GM15510 (cell line): Measurements from ENCODE around the gene APOA4.
A peak's percentile ranks its signal among the peaks of the same experiment; 100 is the strongest.

Experiments used
- POLR2A ChIP-seq: IDR thresholded peaks from 3 replicates; pipeline ENCODE4 v1.6.1; 2011; ENCODE audit warnings: borderline replicate concordance; ENCODE audit not compliant: insufficient read length; ENCODE audit errors: extremely low read depth

APOA4 gene

DNA sequence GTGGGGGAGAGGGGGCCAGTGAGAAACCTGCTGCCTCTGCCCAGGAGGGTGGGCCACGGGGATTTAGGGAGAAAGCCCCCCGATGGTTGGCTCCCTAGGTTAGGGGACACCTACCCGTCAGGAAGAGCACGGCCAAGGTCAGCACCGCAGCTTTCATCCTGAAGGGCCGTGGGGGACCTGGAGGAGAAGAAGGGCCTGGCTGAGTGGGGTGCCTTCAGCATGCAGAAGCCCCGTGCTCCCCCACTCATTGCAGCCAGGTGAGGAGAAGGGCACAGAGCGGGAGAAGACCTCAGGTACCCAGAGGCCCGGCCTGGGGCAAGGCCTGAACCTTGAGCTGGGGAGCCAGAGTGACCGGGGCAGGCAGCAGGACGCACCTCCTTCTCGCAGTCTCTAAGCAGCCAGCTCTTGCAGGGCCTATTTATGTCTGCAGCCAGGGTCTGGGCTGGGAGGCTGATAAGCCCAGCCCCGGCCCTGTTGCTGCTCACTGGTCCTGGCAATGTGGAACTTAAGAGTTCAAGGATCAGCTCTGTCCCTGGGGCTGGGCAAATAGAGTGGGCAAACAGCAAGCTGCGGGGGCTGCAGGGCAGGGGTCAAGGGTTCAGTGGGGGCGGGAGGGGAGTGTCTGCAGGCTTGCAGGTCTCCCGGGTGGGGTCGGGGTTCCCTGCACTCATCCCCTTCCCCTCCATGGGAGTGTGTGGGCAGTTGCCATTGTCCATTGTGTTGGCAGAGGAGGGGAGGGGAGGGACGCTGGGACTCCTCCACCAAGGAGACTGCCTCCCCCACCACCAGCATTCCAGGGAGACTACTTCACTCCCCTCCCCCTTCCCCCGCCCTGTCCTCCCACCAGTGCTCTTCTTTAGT, 14.4 kb upstream of the APOA4 start, which contains the start of gene APOA1:
APOA1 (minus strand) TSS at position 392 of the 861 bp plus-strand sequence; CDS start at position 157, 235 bp downstream.
- no peak for TF ChIP-seq POLR2A

DNA sequence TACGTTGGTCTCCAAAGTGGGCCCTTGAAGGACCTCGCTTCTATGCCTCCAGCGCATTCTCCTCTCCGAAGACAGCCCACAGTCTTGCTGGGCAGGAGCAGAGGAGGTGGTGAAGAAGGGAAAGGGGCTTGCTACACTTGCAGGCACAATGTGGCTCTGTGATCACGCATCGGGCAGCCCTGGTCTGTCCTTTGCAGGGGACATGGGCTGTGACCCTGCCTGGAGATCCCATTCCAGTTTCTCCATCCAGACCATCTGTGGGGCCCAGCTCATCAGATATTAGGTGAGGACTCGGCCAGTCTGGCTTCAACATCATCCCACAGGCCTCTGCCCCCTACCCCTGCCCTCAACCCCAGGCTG, 13.5 kb upstream of the APOA4 start:
- no peak for TF ChIP-seq POLR2A

- peak; percentile 42 for TF ChIP-seq POLR2A
Observed at GRCh38 chr11:116835791-116836631, 12.9 kb upstream of the APOA4 start.

- TF ChIP-seq POLR2A, result no peak
Observed at GRCh38 chr11:116835042-116835772, 12.1 kb upstream of the APOA4 start.

DNA sequence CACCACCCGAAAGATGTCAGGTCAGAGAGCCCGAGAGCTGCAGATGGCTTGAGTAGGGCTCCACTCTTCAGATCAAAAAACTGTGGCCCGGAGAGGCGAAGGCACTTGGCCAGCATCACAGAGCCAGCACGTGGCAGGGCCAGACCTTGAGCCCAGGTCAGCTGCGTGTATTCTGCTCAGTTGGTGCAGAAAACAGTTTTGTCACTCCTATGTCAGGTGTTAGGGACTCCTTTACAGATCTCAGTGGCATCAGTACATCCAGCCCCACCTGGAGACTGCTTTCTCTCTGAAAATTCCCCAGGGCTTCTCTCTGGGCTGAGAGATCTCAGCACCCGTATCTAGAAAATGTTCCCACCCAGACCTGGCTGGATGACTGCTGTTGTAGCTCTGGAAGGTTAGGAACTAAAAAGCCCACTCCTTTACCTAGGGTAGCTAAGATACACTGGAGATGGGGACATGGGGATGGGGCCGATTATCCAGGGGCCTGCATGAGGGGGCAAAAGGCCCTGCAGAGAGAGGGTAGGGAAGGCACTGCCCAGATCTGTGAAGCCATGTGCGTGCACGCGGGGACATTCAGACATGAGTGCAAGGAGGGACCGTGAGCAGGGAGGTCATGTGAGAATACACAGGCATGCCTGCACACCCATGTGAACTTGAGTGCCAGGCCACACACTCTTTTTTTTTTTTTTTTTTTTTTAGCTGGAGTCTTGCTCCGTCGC, 10.9 kb upstream of the APOA4 start:
- TF ChIP-seq POLR2A, result no peak

DNA sequence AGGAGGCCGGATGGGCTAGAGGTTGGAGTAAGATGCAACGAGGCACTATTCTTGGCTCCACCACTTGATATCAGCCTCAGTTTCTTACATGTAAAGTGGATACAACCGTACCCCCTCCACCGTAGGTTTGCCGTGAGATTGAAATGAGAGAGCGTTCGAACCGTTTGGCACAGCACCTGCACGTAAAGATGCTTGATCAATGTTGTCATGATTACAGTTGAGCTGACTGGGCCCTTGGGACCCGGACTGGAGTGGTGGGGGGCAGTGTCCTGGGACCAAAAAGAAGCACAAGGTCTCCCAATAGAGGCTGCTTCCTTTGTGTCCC, 10.3 kb upstream of the APOA4 start:
- TF ChIP-seq POLR2A, result no peak

- TF ChIP-seq POLR2A, result no peak
Observed at GRCh38 chr11:116832350-116833290, 9.5 kb upstream of the APOA4 start.

DNA sequence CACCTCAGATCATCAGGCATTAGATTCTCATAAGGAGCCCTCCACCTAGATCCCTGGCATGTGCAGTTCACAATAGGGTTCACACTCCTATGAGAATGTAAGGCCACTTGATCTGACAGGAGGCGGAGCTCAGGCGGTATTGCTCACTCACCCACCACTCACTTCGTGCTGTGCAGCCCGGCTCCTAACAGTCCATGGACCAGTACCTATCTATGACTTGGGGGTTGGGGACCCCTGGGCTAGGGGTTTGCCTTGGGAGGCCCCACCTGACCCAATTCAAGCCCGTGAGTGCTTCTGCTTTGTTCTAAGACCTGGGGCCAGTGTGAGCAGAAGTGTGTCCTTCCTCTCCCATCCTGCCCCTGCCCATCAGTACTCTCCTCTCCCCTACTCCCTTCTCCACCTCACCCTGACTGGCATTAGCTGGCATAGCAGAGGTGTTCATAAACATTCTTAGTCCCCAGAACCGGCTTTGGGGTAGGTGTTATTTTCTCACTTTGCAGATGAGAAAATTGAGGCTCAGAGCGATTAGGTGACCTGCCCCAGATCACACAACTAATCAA, 8.8 kb upstream of the APOA4 start:
- TF ChIP-seq POLR2A, result no peak

- TF ChIP-seq POLR2A, result no peak
Observed at GRCh38 chr11:116830184-116830912, 7.2 kb upstream of the APOA4 start.

DNA sequence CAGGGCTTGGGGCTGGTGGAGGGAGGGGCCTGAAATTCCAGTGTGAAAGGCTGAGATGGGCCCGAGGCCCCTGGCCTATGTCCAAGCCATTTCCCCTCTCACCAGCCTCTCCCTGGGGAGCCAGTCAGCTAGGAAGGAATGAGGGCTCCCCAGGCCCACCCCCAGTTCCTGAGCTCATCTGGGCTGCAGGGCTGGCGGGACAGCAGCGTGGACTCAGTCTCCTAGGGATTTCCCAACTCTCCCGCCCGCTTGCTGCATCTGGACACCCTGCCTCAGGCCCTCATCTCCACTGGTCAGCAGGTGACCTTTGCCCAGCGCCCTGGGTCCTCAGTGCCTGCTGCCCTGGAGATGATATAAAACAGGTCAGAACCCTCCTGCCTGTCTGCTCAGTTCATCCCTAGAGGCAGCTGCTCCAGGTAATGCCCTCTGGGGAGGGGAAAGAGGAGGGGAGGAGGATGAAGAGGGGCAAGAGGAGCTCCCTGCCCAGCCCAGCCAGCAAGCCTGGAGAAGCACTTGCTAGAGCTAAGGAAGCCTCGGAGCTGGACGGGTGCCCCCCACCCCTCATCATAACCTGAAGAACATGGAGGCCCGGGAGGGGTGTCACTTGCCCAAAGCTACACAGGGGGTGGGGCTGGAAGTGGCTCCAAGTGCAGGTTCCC, 6.5 kb upstream of the APOA4 start, which contains the start of gene APOC3:
APOC3 (plus strand) TSS at position 383 of the 659 bp plus-strand sequence. CDS start 676 bp downstream, outside the sequence.
- TF ChIP-seq POLR2A, result no peak

DNA sequence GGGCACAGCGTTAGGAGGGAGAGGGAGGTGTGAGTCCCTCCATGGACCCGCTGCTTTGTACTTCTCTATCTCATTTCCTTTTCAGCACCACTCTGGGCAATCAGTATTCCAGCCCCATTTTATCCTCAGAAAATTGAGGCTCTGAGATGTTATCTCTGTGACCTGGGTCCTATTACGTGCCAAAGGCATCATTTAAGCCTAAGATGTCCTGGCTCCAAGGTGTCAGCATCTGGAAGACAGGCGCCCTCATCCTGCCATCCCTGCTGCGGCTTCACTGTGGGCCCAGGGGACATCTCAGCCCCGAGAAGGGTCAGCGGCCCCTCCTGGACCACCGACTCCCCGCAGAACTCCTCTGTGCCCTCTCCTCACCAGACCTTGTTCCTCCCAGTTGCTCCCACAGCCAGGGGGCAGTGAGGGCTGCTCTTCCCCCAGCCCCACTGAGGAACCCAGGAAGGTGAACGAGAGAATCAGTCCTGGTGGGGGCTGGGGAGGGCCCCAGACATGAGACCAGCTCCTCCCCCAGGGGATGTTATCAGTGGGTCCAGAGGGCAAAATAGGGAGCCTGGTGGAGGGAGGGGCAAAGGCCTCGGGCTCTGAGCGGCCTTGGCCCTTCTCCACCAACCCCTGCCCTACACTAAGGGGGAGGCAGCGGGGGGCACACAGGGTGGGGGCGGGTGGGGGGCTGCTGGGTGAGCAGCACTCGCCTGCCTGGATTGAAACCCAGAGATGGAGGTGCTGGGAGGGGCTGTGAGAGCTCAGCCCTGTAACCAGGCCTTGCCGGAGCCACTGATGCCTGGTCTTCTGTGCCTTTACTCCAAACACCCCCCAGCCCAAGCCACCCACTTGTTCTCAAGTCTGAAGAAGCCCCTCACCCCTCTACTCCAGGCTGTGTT, 5.8 kb upstream of the APOA4 start:
- TF ChIP-seq POLR2A, result no peak
